Stimulated activated CD4-positive, alpha-beta T cell treated with anti-CD3 and anti-CD28 coated beads, TNF-alpha, amount 100 ng/mL, for 1 hour (primary cell): ENCODE measurements around the gene VMAC.
"Not testable (repeated sequence)": the region's sequence is repeated elsewhere in the genome, so short reads cannot be mapped to it uniquely, and the experiment has no call there.

Experiments used
- DNase-seq, 3 donors: peaks; one replicate each; pipeline ENCODE4 v3.0.0-alpha.2; 2020; ENCODE audit warnings: low read depth in 3 of 3, low spot score in 1 of 3

The VMAC gene

DNA sequence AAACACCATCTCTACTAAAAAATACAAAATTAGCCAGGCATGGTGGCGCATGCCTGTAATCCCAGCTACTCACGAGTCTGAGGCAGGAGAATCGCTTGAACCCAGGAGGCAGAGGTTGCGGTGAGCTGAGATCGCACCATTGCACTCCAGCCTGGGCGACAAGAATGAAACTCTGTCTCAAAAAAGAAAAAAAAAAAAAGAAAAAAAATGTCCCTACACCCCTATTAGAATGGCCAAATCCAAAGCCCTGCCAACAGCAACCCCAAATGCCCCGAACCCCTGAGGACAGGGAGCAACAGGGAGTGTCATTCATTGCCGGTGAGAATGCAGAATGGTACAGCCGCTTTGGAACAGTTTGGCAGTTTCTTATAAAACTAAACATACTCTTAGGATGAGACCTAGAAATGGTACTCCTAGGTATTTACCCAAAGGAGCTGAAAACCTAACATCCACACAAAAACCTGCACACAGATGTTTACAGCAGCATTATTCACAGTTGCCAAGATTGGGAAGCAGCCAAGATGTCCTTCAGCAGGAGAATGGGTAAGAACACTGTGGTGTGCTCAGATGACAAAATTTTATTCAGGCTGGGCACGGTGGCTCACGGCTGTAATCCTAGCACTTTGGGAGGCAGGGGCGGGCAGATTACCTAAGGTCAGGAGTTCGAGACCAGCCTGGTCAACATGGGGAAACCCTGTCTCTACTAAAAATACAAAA lies 21.4 kb upstream of the VMAC start:
- DNase-seq: not testable (repeated sequence)

DNA sequence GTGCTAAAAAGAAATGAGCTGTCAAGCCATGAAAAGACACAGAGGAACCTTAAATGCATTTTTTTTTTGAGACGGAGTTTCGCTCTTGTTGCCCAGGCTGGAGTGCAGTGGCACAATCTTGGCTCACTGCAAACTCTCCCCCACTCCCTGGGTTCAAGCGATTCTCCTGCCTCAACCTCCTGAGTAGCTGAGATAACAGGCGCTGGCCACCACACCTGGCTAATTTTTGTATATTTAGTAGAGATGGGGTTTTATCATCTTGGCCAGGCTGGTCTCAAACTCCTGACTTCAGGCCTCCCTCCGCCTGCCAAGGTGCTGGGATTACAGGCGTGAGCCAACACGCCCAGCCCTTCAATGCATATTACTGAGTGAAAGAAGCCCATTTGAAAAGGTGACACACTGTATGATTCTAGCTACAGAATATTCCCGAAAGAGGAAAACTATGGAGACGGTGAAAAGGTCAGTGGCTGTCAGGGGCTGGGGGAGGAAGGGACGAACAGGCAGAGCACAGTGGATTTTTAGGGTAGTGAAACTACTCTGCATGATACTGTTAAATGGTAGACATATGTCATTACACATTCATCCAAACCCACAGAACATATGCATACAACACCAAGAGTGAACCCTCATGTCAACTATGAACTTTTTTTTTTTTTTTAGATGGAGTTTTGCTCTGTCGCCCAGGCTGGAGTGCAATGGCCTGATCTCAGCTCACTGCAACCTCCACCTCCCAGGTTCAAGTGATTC lies 20.4 kb upstream of the VMAC start:
- DNase-seq: not testable (repeated sequence)

DNA sequence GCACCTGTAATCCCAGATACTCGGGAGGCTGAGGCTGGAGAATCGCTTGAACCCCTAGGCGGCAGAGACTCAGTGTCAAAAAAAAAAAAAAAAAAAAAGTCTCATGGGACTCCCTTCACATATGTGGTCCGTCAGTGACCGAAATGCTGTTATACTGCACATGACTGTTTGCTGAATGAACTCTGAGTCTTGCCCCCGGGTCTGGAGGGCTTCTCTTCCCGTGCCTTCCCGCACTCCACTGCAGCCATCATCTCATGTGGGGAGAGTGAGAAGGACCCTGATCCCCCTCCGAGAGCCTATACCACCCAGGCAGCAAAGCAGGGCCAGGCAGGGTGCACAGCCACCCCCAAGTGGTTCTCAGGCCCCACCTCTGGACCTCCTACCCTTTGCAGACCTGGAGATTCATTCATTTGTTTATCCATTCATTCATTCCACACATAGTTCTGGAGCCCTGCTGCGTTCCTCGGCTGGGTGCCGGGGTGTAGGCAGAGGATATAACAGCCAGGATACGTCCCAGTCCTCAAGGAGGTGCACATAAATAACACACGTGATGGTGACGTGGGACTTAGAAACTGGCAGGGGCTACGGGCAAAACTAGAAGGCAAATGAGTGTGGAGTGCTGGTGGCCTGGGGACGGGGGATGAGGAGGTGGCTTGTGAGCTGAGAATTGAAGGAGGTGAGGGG lies 15.2 kb upstream of the VMAC start:
- DNase-seq: no peak

DNA sequence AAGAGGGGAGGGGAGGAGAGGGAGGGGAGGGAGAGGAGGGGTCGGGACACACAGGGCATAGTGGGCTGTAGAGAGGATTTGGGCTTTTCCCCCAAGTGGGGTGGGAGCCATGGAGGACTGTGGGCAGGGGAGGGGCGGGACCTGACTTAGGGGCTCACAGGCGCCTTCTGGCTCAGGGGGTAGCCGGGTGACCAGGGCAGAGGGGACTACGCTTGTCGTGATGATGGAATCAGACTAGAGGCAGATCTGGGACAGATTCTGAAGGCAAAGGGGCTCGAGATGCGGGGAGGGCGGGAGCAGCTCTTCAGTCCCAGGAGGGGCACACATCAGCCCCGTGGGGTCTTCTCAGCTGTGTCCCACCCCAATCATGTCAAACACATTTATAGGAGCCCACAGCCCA lies 14.6 kb upstream of the VMAC start:
- DNase-seq: no peak

DNA sequence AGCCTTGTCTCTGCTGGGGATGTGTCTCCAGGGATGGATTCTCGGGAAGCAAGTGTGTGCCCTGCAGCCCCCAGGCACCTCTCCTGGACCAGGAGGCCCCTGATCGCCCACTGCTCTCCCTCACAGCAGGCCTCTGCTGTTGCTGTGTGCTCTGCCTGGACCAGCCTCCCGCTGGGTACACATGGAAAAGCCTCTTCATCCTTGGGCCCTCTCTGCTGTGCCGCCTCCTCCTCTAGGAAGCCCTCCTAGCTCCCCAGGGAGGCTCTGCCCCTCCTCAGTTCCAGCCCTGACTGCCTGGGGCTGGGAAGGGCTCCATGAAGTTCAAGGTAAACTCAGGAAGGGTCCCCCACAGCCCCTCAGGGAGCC lies 13.1 kb upstream of the VMAC start:
- no peak for DNase-seq

GRCh38 chr19:5891938-5892771 lies 12.5 kb upstream of the VMAC start:
- no peak for DNase-seq

DNA sequence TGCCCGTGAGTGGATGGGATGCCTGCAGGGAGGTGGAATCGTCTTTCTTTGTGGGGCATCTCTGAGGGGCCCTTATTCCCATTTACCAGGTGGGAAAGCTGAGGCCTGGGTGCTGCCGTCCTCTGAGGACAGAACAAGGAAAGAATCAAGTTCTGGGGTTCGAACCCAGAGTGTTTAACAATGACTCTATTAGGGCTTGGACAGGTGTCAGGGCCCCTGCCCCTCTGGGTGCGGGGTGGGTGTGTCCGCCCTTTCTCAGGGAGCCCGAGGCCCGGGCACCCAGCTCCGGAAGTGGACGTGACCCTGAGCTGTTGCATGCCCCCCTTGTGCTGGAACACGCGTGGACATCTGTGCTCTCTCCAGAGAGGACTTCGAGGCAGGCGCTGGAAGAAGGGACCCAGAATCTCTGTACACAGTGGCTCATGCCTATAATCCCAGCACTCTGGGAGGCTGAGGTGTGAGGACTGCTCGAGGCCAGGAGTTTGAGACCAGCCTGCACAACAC lies 11.8 kb upstream of the VMAC start:
- DNase-seq: no peak

DNA sequence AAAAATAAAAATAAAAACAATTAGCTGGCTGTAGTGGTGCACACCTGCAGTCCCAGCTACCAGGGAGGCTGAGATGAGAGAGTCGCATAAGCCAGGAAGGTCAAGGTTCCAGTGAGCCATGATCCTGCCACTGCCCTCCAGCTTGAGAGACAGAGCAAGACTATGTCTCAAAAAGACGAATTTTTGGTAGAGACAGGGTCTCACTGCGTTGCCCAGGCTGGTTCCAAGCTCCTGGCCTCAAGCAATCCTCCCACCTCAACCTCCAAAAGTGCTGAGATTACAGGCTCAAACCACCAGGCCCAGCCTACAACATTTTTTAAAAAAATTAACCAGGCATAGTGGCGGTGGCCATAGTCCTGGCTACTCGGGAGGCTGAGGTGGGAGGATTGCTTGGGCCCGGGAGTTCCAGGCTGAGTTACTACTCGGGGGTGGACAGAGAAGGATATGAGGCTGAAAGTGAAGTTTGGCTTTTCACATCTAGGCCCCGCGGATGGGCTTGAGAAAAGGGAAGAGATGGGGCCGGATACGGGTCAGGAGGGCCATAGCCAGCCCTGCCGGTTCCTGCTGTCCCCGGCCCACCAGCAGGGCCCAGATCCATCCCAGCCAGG lies 11.3 kb upstream of the VMAC start:
- no peak for DNase-seq

GRCh38 chr19:5893907-5894703 lies 10.6 kb upstream of the VMAC start:
- no peak for DNase-seq

GRCh38 chr19:5894704-5895349 lies 9.8 kb upstream of the VMAC start:
- no peak for DNase-seq

DNA sequence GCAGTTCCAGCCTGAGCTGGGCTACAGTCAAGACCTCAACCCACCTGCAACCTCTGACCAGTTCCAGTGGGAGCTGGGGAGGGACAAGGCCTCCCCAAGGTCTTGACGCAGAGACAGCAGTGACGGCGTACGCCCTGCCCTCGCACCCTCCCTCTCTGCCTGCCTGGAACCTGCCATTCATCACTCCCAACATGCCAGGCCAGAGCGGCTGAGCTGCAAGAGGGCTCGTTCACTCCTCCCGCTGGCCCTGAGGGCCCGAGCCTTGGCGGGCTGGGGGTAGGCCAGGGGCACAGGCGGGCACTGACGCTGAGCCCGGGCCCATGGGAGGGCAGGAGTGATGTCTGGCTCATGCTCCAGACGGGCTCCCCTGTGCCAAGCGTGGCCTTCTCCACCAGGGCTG lies 9.3 kb upstream of the VMAC start:
- no peak for DNase-seq

GRCh38 chr19:5895890-5896289 lies 8.8 kb upstream of the VMAC start:
- no peak for DNase-seq

- no peak for DNase-seq
Measured at GRCh38 chr19:5896365-5897076, 8.2 kb upstream of the VMAC start.

DNA sequence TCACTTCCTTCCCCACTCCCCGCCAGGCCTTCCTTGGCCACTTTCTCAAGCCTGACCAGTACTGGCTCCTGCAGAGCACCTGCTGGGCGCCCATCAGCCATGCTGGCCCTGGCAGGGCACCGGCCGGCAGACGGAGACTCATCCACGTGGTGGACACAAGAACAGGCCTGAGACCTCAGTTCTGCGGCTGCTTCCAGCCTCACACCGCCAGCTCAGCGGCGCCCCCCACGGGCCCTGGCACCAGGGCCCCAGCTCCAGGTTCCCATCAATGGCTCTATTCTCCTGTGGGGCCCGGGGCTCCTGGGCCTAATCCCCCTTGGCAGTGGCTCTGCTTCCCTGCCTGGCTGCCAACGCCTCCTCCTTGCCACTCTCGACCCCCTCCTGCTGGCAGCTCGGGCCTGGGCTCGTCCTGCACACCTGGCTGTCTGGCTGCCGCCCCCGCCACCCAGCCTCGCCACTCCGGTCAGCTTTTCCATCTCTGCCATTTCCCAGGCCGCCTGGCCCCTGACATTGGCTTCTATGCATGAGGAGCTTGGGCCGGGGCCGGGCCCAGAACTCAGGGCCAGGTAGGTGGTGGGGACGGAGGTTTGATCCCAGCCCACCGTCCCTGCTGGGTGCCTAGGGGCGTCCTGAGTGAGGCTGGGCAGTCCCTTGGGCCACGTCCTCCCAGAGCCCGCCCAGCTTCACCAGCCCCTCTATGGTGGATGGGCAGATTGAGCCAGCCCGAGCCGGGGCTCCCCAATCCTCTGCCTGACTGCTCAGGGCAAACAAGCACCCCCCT lies 7.3 kb upstream of the VMAC start:
- DNase-seq: no peak

DNA sequence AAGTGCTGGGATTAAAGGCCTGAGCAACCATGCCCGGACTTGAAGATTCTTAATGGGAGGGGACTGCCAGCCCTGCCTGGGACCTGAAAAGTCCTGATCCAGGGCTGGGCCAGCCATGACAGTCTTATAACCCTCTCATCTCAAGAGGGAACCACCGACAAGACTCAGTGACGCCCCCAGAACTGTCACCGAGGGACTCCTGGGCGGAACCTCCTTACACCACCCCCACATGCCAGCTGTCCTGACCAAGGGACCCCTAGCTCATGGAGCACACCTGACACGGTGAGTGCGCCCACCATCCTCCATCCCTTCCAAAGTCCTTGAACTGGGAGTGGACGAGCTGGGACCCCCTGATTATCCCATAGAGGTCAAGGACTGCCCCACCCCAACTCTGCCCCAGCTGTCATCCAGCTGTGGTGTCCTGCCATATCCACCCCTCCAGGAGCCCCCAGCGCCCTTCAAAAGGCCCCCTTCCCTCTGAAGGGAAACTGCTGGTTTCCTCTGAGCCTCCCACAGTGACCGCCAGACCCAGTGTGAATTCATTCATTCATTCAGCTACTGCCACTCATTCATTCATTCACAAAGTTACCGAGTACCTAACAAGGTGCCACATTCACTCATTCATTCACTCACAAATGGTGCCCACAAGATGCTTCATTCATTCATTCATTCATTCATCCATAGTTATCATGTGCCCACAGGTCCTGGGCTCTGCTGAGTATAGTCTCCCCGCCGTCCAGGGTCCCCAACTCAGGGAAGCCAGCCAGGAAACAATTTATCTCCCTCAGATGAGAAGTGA lies 4.7 kb upstream of the VMAC start:
- DNase-seq: no peak

DNA sequence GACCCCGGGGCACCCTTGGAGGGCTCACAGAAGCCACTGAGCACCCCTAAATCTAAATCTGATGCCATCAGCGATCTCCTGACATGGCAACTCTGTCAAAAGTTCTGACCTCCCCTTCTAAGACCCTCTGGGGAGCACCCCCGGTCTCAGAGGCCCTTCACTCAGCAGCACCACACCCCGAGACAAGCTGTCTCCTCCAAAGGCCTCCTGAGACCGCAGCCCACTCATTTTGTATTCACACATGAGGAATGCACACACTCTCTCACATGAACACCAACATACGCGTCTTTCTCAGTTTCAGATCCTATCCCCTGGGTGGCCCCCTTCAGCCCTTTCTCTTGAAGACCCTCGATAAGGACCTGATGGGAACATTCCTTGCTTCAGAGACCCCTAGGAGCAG lies 3.7 kb upstream of the VMAC start:
- no peak for DNase-seq

GRCh38 chr19:5903056-5903623 lies 1.5 kb upstream of the VMAC start:
- peak in 1 of 3 donors; percentile 9 for DNase-seq
